ENCODE results near the gene TUSC2.
A peak's percentile ranks its signal among the peaks of the same experiment; 100 is the strongest.

Gene TUSC2

GRCh38 chr3:50327943-50328691 is at the start of gene TUSC2:
TSS of gene TUSC2 (minus strand) at chr3:50328223. CDS start at chr3:50328099, 124 bp downstream.
- DNase-seq = peak; percentile 42

- no peak for DNase-seq
These were observed 47.4 kb upstream of the TUSC2 start for GRCh38 chr3:50375258-50375931.

GRCh38 chr3:50374363-50375257 is 46.6 kb upstream of the TUSC2 start:
- DNase-seq = no peak

- DNase-seq = no peak
These were observed 45.4 kb upstream of the TUSC2 start for GRCh38 chr3:50373146-50374051.

- DNase-seq = no peak
These were observed 44.3 kb upstream of the TUSC2 start for GRCh38 chr3:50372349-50372748.

- DNase-seq = no peak
These were observed 43.2 kb upstream of the TUSC2 start for GRCh38 chr3:50371133-50371685.

GRCh38 chr3:50370594-50370993 is 42.6 kb upstream of the TUSC2 start:
- DNase-seq = no peak

- DNase-seq = no peak
These were observed 41.1 kb upstream of the TUSC2 start for GRCh38 chr3:50369012-50369670.

- DNase-seq = no peak
These were observed 37.8 kb upstream of the TUSC2 start for GRCh38 chr3:50365842-50366220.

GRCh38 chr3:50365080-50365841 is 37.2 kb upstream of the TUSC2 start:
- no peak for DNase-seq

GRCh38 chr3:50364573-50365079 is 36.6 kb upstream of the TUSC2 start:
- DNase-seq = no peak

GRCh38 chr3:50359760-50360110 is 31.7 kb upstream of the TUSC2 start:
- no peak for DNase-seq

GRCh38 chr3:50358911-50359759 is 31.1 kb upstream of the TUSC2 start, which contains the start of gene TMEM115:
TSS of gene TMEM115 (minus strand) at chr3:50359521. CDS start at chr3:50359063, 458 bp downstream.
- peak; percentile 88 for DNase-seq

GRCh38 chr3:50358355-50358910 is 30.4 kb upstream of the TUSC2 start:
- DNase-seq = no peak

GRCh38 chr3:50357481-50357880 is 29.5 kb upstream of the TUSC2 start:
- no peak for DNase-seq

GRCh38 chr3:50356553-50356952 is 28.5 kb upstream of the TUSC2 start:
- no peak for DNase-seq

- no peak for DNase-seq
These were observed 28.0 kb upstream of the TUSC2 start for GRCh38 chr3:50355829-50356552.

- no peak for DNase-seq
These were observed 26.8 kb upstream of the TUSC2 start for GRCh38 chr3:50354850-50355249.
